Uterus (tissue), 4 donors: ENCODE data around the gene ITGA2. TPM values are rescaled to one million over a fixed set of nuclear protein-coding genes. Genes with fewer than 3 reads are reported as not detected.

ENCODE experiments used
- DNase-seq, 2 donors: peaks; one replicate each; pipeline ENCODE4 v3.0.0-alpha.2; 2019 to 2020
- H3K27ac ChIP-seq, 2 donors: fragments of 200-600 bp; sonication (generic); 1 replicate in 1 of 2; 2 replicates in 1 of 2; pipeline ENCODE4 v1.5.1; 2016 to 2018
- H3K27me3 ChIP-seq, 2 donors: fragments of 200-600 bp; sonication (generic); one replicate each; pipeline ENCODE4 v1.5.1; 2018 to 2019; ENCODE audit warnings: control low read depth in 1 of 2
- H3K36me3 ChIP-seq, 2 donors: fragments of 200-600 bp; sonication (generic); one replicate each; pipeline ENCODE4 v1.5.1; 2019; ENCODE audit warnings: control low read depth in 1 of 2
- H3K4me1 ChIP-seq, 2 donors: fragments of 200-600 bp; sonication (generic); one replicate each; pipeline ENCODE4 v1.5.1; 2018 to 2019; ENCODE audit warnings: control low read depth in 1 of 2
- H3K4me3 ChIP-seq, 2 donors: fragments of 200-600 bp; sonication (generic); 1 replicate in 1 of 2; 2 replicates in 1 of 2; pipeline ENCODE4 v1.5.1; 2018 to 2019; ENCODE audit warnings: mild to moderate bottlenecking in 1 of 2
- H3K9me3 ChIP-seq, 2 donors: fragments of 200-600 bp; sonication (generic); one replicate each; pipeline ENCODE4 v1.5.1; 2019; ENCODE audit warnings: control low read depth in 1 of 2
- CTCF ChIP-seq, 4 experiments: fragments of 200-600 bp in 2 of 4; fragments of 450-650 bp in 2 of 4; sonication (generic) in 2 of 4; IDR thresholded peaks; one replicate each; pipeline ENCODE4 v1.5.1; 2016 to 2019; ENCODE audit warnings: antibody characterized with exemption in 4 of 4, mild to moderate bottlenecking in 2 of 4, moderate library complexity in 1 of 4
- POLR2A ChIP-seq, 2 donors: fragments of 450-650 bp; IDR thresholded peaks; one replicate each; pipeline ENCODE4 v1.6.1; 2016; ENCODE audit warnings: antibody characterized with exemption in 2 of 2, mild to moderate bottlenecking in 1 of 2, moderate library complexity in 1 of 2
- intact Hi-C: fragments of 100-400 bp; cut with DNase I; formaldehyde crosslinking; loops from one replicate; pipeline ENCODE4 v1.15.1; 2023; ENCODE audit warnings: low total_unique reads
- total RNA-seq, 4 donors: library from RNA; depleted of rRNA in 3 of 4; stranded (reverse); fragments of >200 nt in 3 of 4; gene quantifications; one replicate each; pipeline versions ENCODE4 v1.1.0 to v1.2.4, GENCODE V29; 2014 to 2023
- donor health status: DM: yes; HTN: yes; CAD: no.

ITGA2 gene
- total RNA-seq, 4 donors from 2014 or later, result 1.3 to 22.4 (median 4.5) TPM

GRCh38 chr5:53113947-53114346 lies 124.8 kb downstream of the ITGA2 start:
- Histone ChIP-seq H3K4me3 (no peak overlapping the region), H3K27ac (no peak overlapping the region), H3K9me3 (no peaks in the 10 kb centered on the region), H3K4me1 (no peaks in the 10 kb centered on the region), H3K36me3 (no peaks in the 10 kb centered on the region), H3K27me3 (no peaks in the 10 kb centered on the region)
- TF ChIP-seq POLR2A (IDR thresholded peaks at IDR 0.05) (no peak), CTCF (IDR thresholded peaks at IDR 0.05) (no peak)
- intact Hi-C loops, result no loop called here
- DNase-seq, result no peak

- intact Hi-C loops, result no loop called here
- Histone ChIP-seq H3K27me3 (no peaks in the 10 kb centered on the region), H3K27ac (no peak overlapping the region), H3K4me3 (no peak overlapping the region), H3K36me3 (no peaks in the 10 kb centered on the region), H3K4me1 (no peaks in the 10 kb centered on the region), H3K9me3 (no peaks in the 10 kb centered on the region)
- TF ChIP-seq CTCF (IDR thresholded peaks at IDR 0.05), result no peak
- TF ChIP-seq POLR2A (IDR thresholded peaks at IDR 0.05), result no peak
- DNase-seq, result no peak
These were observed 125.8 kb downstream of the ITGA2 start for GRCh38 chr5:53114988-53115387.

GRCh38 chr5:53116597-53116996 lies 127.4 kb downstream of the ITGA2 start:
- H3K9me3 ChIP-seq, result no peaks in the 10 kb centered on the region
- TF ChIP-seq POLR2A (IDR thresholded peaks at IDR 0.05), result no peak
- TF ChIP-seq CTCF (IDR thresholded peaks at IDR 0.05), result no peak
- intact Hi-C loops, result no loop called here

GRCh38 chr5:53118879-53119278 lies 129.7 kb downstream of the ITGA2 start:
- Histone ChIP-seq H3K9me3 (no peaks in the 10 kb centered on the region), H3K4me1 (no peaks in the 10 kb centered on the region), H3K27me3 (no peaks in the 10 kb centered on the region), H3K27ac (no peak overlapping the region), H3K36me3 (no peaks in the 10 kb centered on the region), H3K4me3 (no peak overlapping the region)
- DNase-seq, result no peak
- TF ChIP-seq CTCF (IDR thresholded peaks at IDR 0.05) (no peak), POLR2A (IDR thresholded peaks at IDR 0.05) (no peak)
- intact Hi-C loops, result no loop called here

More at GRCh38 chr5:53116597-53116996, 127.4 kb downstream of the ITGA2 start:
- H3K27ac ChIP-seq, result no peak overlapping the region
- H3K4me3 ChIP-seq, result no peak overlapping the region
- DNase-seq, result no peak
- H3K4me1 ChIP-seq, result no peaks in the 10 kb centered on the region
- H3K36me3 ChIP-seq, result no peaks in the 10 kb centered on the region
- H3K27me3 ChIP-seq, result no peaks in the 10 kb centered on the region

GRCh38 chr5:53120165-53120564 lies 131.0 kb downstream of the ITGA2 start:
- no peaks in the 10 kb centered on the region for H3K4me1 ChIP-seq
- H3K4me3 ChIP-seq, result no peak overlapping the region

More at GRCh38 chr5:53120165-53120564, 131.0 kb downstream of the ITGA2 start:
- H3K9me3 ChIP-seq, result no peaks in the 10 kb centered on the region
- H3K27me3 ChIP-seq, result no peaks in the 10 kb centered on the region
- DNase-seq, result no peak
- H3K27ac ChIP-seq, result no peak overlapping the region
- no peak for TF ChIP-seq POLR2A (IDR thresholded peaks at IDR 0.05)
- TF ChIP-seq CTCF (IDR thresholded peaks at IDR 0.05), result no peak
- intact Hi-C loops, result no loop called here
- H3K36me3 ChIP-seq, result no peaks in the 10 kb centered on the region
